Ishikawa (cell line): Measurements from ENCODE around the gene AKAIN1.

Source experiments
- CEBPB ChIP-seq: IDR thresholded peaks from 2 replicates; pipeline ENCODE4 v1.6.1; 2012
- CREB1 ChIP-seq: IDR thresholded peaks from 2 replicates; pipeline ENCODE4 v1.6.1; 2012; ENCODE audit warnings: low read depth
- EGR1 ChIP-seq: IDR thresholded peaks from 2 replicates; pipeline ENCODE4 v1.6.1; 2012
- EP300 ChIP-seq: IDR thresholded peaks from 2 replicates; pipeline ENCODE4 v1.6.1; 2012; ENCODE audit warnings: borderline replicate concordance
- FOXM1 ChIP-seq: IDR thresholded peaks from 2 replicates; pipeline ENCODE4 v1.6.1; 2012; ENCODE audit warnings: low read depth, borderline replicate concordance
- MAX ChIP-seq: IDR thresholded peaks from 2 replicates; pipeline ENCODE4 v1.6.1; 2012
- NFIC ChIP-seq: IDR thresholded peaks from 2 replicates; pipeline ENCODE4 v1.6.1; 2012
- RAD21 ChIP-seq: IDR thresholded peaks from 2 replicates; pipeline ENCODE4 v1.6.1; 2012; ENCODE audit warnings: low read depth
- REST ChIP-seq: IDR thresholded peaks from 2 replicates; pipeline ENCODE4 v1.6.1; 2012; ENCODE audit warnings: low read depth, mild to moderate bottlenecking
- TAF1 ChIP-seq: IDR thresholded peaks from 2 replicates; pipeline ENCODE4 v1.6.1; 2012; ENCODE audit warnings: low read depth, mild to moderate bottlenecking
- TCF12 ChIP-seq: IDR thresholded peaks from 2 replicates; pipeline ENCODE4 v1.6.1; 2012; ENCODE audit warnings: low read depth
- TEAD4 ChIP-seq: IDR thresholded peaks from 2 replicates; pipeline ENCODE4 v1.6.1; 2012
- USF1 ChIP-seq: IDR thresholded peaks from 2 replicates; pipeline ENCODE4 v1.6.1; 2012
- YY1 ChIP-seq: IDR thresholded peaks from 2 replicates; pipeline ENCODE4 v1.6.1; 2012; ENCODE audit warnings: low read depth
- ZBTB7A ChIP-seq: IDR thresholded peaks from 2 replicates; pipeline ENCODE4 v1.6.1; 2012; ENCODE audit warnings: low read depth

AKAIN1 gene

GRCh38 chr18:5237723-5238370 is 40.8 kb upstream of the AKAIN1 start:
- no peak for TF ChIP-seq TAF1
- no peak for TF ChIP-seq TEAD4
- no peak for TF ChIP-seq EGR1
- TF ChIP-seq ZBTB7A: no peak
- no peak for TF ChIP-seq CREB1
- TF ChIP-seq EP300: no peak
- TF ChIP-seq FOXM1: no peak
- no peak for TF ChIP-seq NFIC
- no peak for TF ChIP-seq USF1
- no peak for TF ChIP-seq YY1
- TF ChIP-seq TCF12: no peak
- no peak for TF ChIP-seq REST
- no peak for TF ChIP-seq CEBPB
- TF ChIP-seq MAX: no peak
- no peak for TF ChIP-seq RAD21

GRCh38 chr18:5237083-5237722 is 40.1 kb upstream of the AKAIN1 start:
- TF ChIP-seq TEAD4 (no peak), USF1 (no peak), YY1 (no peak), ZBTB7A (no peak), EGR1 (no peak), MAX (no peak), CREB1 (no peak), TCF12 (no peak), REST (no peak), RAD21 (no peak), NFIC (no peak), TAF1 (no peak), CEBPB (no peak), FOXM1 (no peak), EP300 (no peak)

- TF ChIP-seq CREB1 (no peak), MAX (no peak), REST (no peak), TAF1 (no peak), FOXM1 (no peak), EGR1 (no peak), ZBTB7A (no peak), CEBPB (no peak), NFIC (no peak), USF1 (no peak), RAD21 (no peak), YY1 (no peak), TEAD4 (no peak), EP300 (no peak), TCF12 (no peak)
Measured at GRCh38 chr18:5214583-5215351, 17.7 kb upstream of the AKAIN1 start.
